Endometrial microvascular endothelial cells (primary cell): ENCODE data around the gene TNFSF10. TPM values are rescaled to one million over a fixed set of nuclear protein-coding genes. Genes with fewer than 3 reads are reported as not detected.
"Not testable (repeated sequence)": the region's sequence is repeated elsewhere in the genome, so short reads cannot be mapped to it uniquely, and the experiment has no call there.

ENCODE experiments used
- in situ Hi-C: cut with HindIII; loops from 2 replicates; pipeline ENCODE4 v1.10.0; 2017; ENCODE audit warnings: low sequenced_read_pairs, low pct_unique_long_range_greater_than_20kb; ENCODE audit errors: inconsistent ontology term
- total RNA-seq: library from RNA; depleted of rRNA; stranded (reverse); fragments of >200 nt; gene quantifications from one replicate; pipeline ENCODE4 v1.2.3, GENCODE V29; 2015; ENCODE audit errors: inconsistent ontology term

Gene TNFSF10
- total RNA-seq, result 3.5 TPM

- in situ Hi-C loops, result no loop called here
These were observed at the start of gene TNFSF10 for GRCh38 chr3:172522871-172523818. Gene TNFSF10 (minus strand): TSS chr3:172523430. CDS start chr3:172523384, 46 bp downstream.

- in situ Hi-C loops, result no loop called here
These were observed 46.1 kb upstream of the TNFSF10 start for GRCh38 chr3:172569128-172570008.

DNA sequence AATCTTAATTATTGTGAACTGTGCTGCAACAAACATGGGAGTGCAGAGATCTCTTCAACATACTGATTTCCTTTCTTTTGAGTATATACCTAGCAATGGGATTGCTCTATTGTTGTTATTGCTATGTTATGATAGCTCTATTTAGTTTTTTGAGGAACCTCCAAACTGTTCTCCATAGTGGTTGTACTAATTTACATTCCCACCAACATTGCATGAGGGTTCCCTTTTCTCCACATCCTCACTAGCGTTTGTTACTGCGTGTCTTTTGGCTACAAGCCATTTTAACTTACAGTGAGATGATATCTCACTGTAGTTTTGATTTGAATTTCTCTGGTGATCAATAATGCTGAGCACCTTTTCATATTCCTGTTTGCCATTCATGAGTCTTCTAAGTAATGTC is 45.5 kb upstream of the TNFSF10 start:
- in situ Hi-C loops, result no loop called here

DNA sequence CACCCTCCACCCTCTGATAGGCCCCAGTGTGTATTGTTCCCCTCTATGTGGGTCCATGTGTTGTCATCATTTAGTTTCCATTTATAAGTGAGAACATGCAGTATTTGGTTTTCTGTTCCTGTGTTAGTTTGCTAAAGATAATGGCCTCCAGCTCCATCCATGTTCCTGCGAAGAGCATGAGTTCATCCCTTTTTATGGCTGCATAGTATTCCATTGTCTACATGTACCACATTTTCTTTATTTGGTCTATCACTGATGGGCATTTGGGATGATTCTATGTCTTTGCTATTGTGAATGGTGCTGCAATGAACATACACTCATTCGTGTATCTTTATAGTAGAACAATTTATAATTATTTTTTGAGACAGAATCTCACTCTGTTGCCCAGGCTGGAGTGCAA is 43.6 kb upstream of the TNFSF10 start:
- in situ Hi-C loops, result not testable (repeated sequence)

- in situ Hi-C loops, result no loop called here
These were observed 41.3 kb upstream of the TNFSF10 start for GRCh38 chr3:172564499-172564898.

GRCh38 chr3:172562871-172563865 is 39.9 kb upstream of the TNFSF10 start:
- in situ Hi-C loops, result no loop called here

DNA sequence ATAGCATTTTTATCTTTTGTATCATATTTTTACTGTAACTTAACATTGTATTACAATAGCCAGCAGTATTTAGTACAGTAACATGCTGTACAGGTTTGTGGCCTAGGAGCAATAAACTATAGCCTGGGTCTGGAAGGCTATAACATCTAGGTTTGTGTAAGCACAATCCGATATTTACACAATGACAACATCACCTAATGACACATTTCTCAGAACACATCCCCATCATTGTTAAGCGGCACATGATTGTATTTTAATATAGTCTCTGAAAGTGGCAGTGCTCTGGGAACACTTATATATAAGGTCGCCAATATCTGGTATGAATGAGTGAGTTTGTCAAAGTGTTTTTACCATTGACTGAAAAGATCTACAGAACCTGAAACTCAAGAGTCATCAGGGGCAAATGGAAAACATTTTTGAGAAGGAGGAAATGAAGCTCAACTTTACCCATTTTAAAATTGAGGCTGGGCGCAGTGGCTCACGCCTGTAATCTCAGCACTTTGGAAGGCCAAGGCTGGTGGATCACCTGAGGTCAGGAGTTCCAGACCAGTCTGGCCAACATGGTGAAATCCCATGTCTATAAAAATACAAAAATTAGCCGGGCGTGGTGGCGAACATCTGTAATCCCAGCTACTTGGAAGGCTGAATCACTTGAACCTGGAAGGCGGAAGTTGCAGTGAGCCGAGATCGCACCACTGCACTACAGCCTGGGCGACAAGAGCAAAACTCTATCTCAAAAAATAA is 38.8 kb upstream of the TNFSF10 start:
- in situ Hi-C loops, result no loop called here

GRCh38 chr3:172560586-172560985 is 37.4 kb upstream of the TNFSF10 start:
- in situ Hi-C loops, result no loop called here

DNA sequence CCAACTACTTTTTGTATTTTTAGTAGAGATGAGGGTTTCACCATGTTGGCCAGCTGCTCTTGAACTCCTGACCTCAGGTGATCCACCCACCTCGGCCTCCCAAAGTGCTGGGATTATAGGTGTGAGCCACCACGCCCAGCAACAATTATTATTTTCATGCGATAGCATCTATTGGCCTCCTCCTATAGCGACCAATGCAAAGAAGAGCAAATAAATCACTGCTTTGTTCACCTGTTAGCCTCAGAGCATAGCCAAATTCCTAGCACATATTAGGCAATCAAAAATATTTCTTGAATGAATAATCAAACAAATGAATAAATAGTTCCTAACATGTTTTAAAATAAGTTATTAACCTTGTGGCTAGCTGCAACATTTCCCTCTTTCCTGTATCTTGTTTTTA is 36.8 kb upstream of the TNFSF10 start:
- in situ Hi-C loops, result no loop called here

- in situ Hi-C loops, result no loop called here
These were observed 35.8 kb upstream of the TNFSF10 start for GRCh38 chr3:172559020-172559419.

- in situ Hi-C loops, result no loop called here
These were observed 34.4 kb upstream of the TNFSF10 start for GRCh38 chr3:172557515-172558220.

DNA sequence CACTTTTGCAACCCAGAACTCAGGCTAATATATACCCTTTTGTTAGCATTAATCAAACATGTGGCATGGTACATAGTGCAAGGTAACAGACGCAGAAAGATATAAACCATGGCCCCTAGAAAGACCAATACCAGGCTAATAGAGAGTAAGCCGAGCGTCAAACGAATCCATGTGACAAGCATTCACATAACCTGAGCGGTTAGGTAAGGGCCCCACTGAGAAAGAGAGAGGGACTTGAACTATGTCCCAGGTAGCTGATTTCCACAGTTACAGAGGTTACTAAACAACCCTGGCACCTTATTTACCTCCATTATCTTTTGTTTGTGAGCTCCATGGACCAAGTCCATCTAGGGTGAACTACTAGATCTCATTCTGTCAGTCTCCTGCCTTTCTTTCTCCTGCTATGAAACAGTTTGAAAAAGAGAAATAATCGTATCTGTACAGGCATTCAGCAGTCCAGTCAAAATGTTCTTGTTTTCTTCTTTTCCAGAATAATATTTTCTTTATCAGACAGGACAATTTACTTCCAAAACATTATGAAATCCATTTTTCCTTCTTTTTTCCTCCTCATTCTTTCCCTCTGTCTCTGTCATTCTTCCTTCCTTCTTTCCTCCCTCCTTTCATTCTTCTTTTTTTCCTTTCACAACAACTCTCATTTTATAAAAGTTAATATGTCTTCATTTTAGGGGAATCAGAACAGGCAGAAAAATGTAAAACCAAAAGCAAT is 30.5 kb upstream of the TNFSF10 start:
- in situ Hi-C loops, result no loop called here

DNA sequence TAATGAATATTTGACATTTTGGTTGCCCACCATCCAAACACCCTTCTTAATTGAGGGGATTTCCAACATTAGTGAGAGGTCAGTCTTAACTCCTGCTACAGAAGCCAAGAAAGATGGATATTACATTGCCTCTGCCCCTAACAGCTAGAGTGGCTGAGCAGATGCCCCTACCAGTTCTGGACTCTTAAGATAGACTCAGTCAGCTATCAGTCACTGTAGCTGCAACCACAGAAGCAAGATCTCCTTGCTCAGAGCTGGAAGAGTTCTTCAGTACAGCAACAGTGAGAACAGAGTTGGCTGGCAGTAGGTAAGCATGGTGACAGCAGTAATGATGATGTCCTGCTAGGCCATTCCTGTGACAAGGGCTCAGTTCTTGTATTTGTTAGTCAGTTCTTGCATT is 29.4 kb upstream of the TNFSF10 start:
- in situ Hi-C loops, result no loop called here

DNA sequence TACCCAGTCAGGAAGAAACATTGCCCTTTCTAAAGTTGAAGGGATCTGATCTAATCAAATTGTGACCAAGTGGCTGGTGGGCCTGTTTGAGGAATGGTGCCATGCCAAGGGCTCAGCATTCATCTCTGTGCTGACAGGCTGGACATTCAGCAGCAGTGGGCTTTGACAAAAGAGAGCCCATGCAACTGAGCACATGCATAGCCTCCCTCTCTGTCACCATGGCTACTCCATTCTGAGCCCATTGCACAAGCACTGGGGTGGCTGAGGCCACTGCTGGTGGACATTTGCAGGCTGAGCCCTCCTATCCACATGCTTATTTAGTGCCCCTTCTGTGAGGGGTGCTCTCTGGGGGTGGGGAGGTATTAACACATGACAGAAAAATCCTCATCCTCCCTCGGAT is 28.6 kb upstream of the TNFSF10 start:
- in situ Hi-C loops, result no loop called here

GRCh38 chr3:172550347-172550943 is 27.2 kb upstream of the TNFSF10 start:
- in situ Hi-C loops, result no loop called here

DNA sequence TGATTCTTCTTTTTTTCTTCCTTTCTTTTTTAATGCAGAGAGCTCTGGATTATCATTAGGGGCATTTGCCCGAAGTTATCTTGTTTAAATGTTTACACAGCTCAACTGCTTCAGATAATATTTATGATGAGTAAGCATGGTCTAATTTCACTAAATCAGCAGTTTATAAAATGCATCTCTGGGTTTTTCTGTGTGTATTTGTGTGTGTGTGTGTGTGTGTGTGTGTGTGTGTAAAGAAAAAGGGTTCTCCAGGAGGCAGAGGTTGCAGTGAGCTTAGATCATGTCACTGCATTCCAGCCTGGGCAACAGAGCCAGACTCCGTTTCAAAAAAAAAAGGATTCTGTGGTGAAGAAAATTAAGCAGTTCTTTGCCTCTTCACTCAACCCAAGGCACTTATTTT is 25.9 kb upstream of the TNFSF10 start:
- in situ Hi-C loops, result no loop called here
